Activated CD4-positive, CD25-positive, alpha-beta regulatory T cell (primary cell): Measurements from ENCODE around the gene ADGRD1.
"Not testable (repeated sequence)": the region's sequence is repeated elsewhere in the genome, so short reads cannot be mapped to it uniquely, and the experiment has no call there.

Experiments used
- DNase-seq, 4 experiments: peaks; one replicate each; lab custom pipeline; 2025; lab: John Stamatoyannopoulos, UW

Gene ADGRD1

GRCh38 chr12:130937546-130937945 lies 16.2 kb upstream of the ADGRD1 start:
- DNase-seq, result not testable (repeated sequence)

- no peak for DNase-seq
Measured at GRCh38 chr12:130938186-130938585, 15.5 kb upstream of the ADGRD1 start.

- no peak for DNase-seq
Measured at GRCh38 chr12:130944878-130945277, 8.8 kb upstream of the ADGRD1 start.

GRCh38 chr12:130945786-130946492 lies 7.8 kb upstream of the ADGRD1 start:
- DNase-seq, result no peak

- no peak for DNase-seq
Measured at GRCh38 chr12:130947028-130947613, 6.6 kb upstream of the ADGRD1 start.

GRCh38 chr12:130948136-130948535 lies 5.6 kb upstream of the ADGRD1 start:
- no peak for DNase-seq

GRCh38 chr12:130948751-130949150 lies 5.0 kb upstream of the ADGRD1 start:
- DNase-seq, result no peak

GRCh38 chr12:130949806-130950205 lies 3.9 kb upstream of the ADGRD1 start:
- no peak for DNase-seq

- DNase-seq, result no peak
Measured at GRCh38 chr12:130951636-130952035, 2.1 kb upstream of the ADGRD1 start.

- DNase-seq, result no peak
Measured at GRCh38 chr12:130952171-130952954, 1.3 kb upstream of the ADGRD1 start.

- DNase-seq, result no peak
Measured at GRCh38 chr12:130954544-130954831, 781 bp downstream of the ADGRD1 start.

GRCh38 chr12:130955238-130955816 lies 1.6 kb downstream of the ADGRD1 start:
- no peak for DNase-seq

- DNase-seq, result no peak
Measured at GRCh38 chr12:130956009-130956408, 2.3 kb downstream of the ADGRD1 start.

- DNase-seq, result no peak
Measured at GRCh38 chr12:130956456-130957303, 3.0 kb downstream of the ADGRD1 start.

- DNase-seq, result no peak
Measured at GRCh38 chr12:130957304-130957621, 3.6 kb downstream of the ADGRD1 start.

- no peak for DNase-seq
Measured at GRCh38 chr12:130958557-130959140, 4.9 kb downstream of the ADGRD1 start.

- DNase-seq, result no peak
Measured at GRCh38 chr12:130959632-130960031, 5.9 kb downstream of the ADGRD1 start.

GRCh38 chr12:130960058-130960457 lies 6.4 kb downstream of the ADGRD1 start:
- DNase-seq, result no peak

GRCh38 chr12:130960787-130961186 lies 7.1 kb downstream of the ADGRD1 start:
- no peak for DNase-seq

- no peak for DNase-seq
Measured at GRCh38 chr12:130961921-130962451, 8.3 kb downstream of the ADGRD1 start.

GRCh38 chr12:130965214-130965613 lies 11.5 kb downstream of the ADGRD1 start:
- no peak for DNase-seq

GRCh38 chr12:130965668-130966067 lies 12.0 kb downstream of the ADGRD1 start:
- DNase-seq, result no peak
